DOHH2 (cell line): ENCODE results near the gene HPSE2.

ENCODE experiments used
- H3F3A ChIP-seq: fragments of 200-600 bp; sonication (generic), shearing (Covaris generic); 2 replicates; pipeline ENCODE4 v1.6.0; 2016; ENCODE audit warnings: antibody characterized with exemption, mild to moderate bottlenecking; ENCODE audit not compliant: control insufficient read depth, insufficient read depth
- H3K27ac ChIP-seq: fragments of 200-600 bp; sonication (generic); 2 replicates; pipeline ENCODE4 v1.5.1; 2014; ENCODE audit warnings: low read depth, mild to moderate bottlenecking, low read length, moderate library complexity
- H3K27me3 ChIP-seq: fragments of 200-600 bp; sonication (generic); 2 replicates; pipeline ENCODE4 v1.6.1; 2014; ENCODE audit warnings: mild to moderate bottlenecking, low read length, mixed read lengths; ENCODE audit not compliant: control insufficient read depth
- H3K36me3 ChIP-seq: fragments of 200-600 bp; sonication (generic); 2 replicates; pipeline ENCODE4 v1.6.1; 2014; ENCODE audit warnings: mild to moderate bottlenecking, low read length, moderate library complexity, mixed read lengths; ENCODE audit not compliant: control insufficient read depth
- H3K4me1 ChIP-seq: fragments of 200-600 bp; sonication (generic); 2 replicates; pipeline ENCODE4 v1.6.1; 2014; ENCODE audit warnings: mild to moderate bottlenecking, low read length, mixed read lengths; ENCODE audit not compliant: control insufficient read depth
- H3K4me2 ChIP-seq: fragments of 200-600 bp; sonication (generic); 2 replicates; pipeline ENCODE4 v1.6.0; 2014; ENCODE audit warnings: mild to moderate bottlenecking, low read length, moderate library complexity
- H3K4me3 ChIP-seq: fragments of 200-600 bp; sonication (generic); 2 replicates; pipeline ENCODE4 v1.5.1; 2014; ENCODE audit warnings: mild to moderate bottlenecking, low read length, mixed read lengths
- H3K79me2 ChIP-seq: fragments of 200-600 bp; sonication (generic); 2 replicates; pipeline ENCODE4 v1.6.1; 2014; ENCODE audit warnings: mild to moderate bottlenecking, low read length, mixed read lengths; ENCODE audit not compliant: control insufficient read depth
- H3K9me2 ChIP-seq: fragments of 200-600 bp; sonication (generic); replicated peaks from 2 replicates; pipeline ENCODE4 v1.6.1; 2014; ENCODE audit warnings: mild to moderate bottlenecking, low read length, mixed read lengths; ENCODE audit not compliant: control insufficient read depth
- H3K9me3 ChIP-seq: fragments of 200-600 bp; sonication (generic); 2 replicates; pipeline ENCODE4 v1.6.1; 2014; ENCODE audit warnings: antibody characterized with exemption, low read length, mixed read lengths; ENCODE audit not compliant: control insufficient read depth, insufficient read depth
- H4K20me1 ChIP-seq: fragments of 200-600 bp; sonication (generic); 2 replicates; pipeline ENCODE4 v1.6.0; 2014; ENCODE audit warnings: low read depth, mild to moderate bottlenecking, antibody characterized with exemption, low read length, moderate library complexity; ENCODE audit not compliant: control insufficient read depth, insufficient read depth
- EZH2phosphoT487 ChIP-seq: fragments of 200-600 bp; sonication (generic); IDR thresholded peaks from 2 replicates; pipeline ENCODE4 v1.6.1; 2017; ENCODE audit warnings: borderline replicate concordance, mild to moderate bottlenecking, antibody characterized with exemption, low read length, moderate library complexity, mixed read lengths
- TF ChIP-seq, protein P1 (sequence below): fragments of 200-600 bp; sonication (generic); IDR thresholded peaks from one replicate; pipeline ENCODE4 v1.5.1; 2014; ENCODE audit warnings: antibody characterized with exemption, mild to moderate bottlenecking, low read depth, low read length; ENCODE audit not compliant: poor library complexity, severe bottlenecking

HPSE2 gene

GRCh38 chr10:99236627-99237309 is 1.1 kb upstream of the HPSE2 start:
- Histone ChIP-seq H3K27me3 (peaks cover 37% of the 10 kb centered on the region), H3F3A (no peaks in the 10 kb centered on the region), H3K9me3 (no peaks in the 10 kb centered on the region), H3K4me1 (peaks cover 15% of the 10 kb centered on the region), H3K79me2 (no peaks in the 10 kb centered on the region), H3K9me2 (no peaks in the 10 kb centered on the region), H4K20me1 (no peaks in the 10 kb centered on the region), H3K4me3 (no peak overlapping the region), H3K4me2 (no peak overlapping the region), H3K27ac (no peak overlapping the region), H3K36me3 (no peaks in the 10 kb centered on the region)
- TF ChIP-seq, protein P1, sequence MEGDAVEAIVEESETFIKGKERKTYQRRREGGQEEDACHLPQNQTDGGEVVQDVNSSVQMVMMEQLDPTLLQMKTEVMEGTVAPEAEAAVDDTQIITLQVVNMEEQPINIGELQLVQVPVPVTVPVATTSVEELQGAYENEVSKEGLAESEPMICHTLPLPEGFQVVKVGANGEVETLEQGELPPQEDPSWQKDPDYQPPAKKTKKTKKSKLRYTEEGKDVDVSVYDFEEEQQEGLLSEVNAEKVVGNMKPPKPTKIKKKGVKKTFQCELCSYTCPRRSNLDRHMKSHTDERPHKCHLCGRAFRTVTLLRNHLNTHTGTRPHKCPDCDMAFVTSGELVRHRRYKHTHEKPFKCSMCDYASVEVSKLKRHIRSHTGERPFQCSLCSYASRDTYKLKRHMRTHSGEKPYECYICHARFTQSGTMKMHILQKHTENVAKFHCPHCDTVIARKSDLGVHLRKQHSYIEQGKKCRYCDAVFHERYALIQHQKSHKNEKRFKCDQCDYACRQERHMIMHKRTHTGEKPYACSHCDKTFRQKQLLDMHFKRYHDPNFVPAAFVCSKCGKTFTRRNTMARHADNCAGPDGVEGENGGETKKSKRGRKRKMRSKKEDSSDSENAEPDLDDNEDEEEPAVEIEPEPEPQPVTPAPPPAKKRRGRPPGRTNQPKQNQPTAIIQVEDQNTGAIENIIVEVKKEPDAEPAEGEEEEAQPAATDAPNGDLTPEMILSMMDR, result no peak
- no peak for TF ChIP-seq EZH2phosphoT487

DNA sequence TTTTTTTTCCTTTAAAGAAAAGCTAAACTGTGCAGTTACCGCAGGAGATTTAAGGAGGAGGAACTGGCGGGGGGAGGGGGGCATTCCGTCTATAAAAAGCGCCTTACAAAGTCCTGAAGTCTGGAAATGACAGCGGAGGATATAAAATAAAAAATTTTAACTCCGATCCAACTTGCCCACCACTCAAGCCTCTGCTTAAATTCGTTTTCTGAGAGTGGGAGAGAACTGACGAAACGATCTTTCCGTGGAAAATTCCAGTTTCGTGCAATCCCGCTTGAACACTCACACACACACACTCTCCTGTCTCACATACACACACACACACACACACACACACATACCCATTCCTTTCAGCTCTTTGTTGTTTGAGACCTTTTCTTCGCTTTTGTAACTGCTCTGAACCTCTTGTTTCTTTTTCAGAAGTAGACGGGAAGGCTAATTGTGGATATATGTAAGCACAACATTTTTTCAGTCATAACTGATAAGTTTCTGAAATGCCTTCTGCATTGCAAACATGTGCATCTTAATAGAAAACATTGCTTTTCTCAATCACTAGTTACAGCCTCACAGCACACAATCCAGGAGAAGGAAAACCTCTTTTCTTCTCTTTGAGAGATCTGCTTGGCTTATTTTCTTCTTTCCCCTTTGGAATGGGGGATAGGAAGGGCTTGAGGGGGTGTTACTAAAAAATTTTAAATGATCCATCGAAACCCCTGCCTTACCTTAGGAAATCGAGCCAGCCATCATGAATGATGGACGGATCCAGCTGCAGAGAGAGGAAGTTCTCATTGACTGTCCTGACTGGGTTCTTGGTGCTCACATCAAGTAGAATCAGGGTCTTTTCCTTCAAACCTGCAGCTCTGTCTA is 628 bp downstream of the HPSE2 start:
- H3K4me3 ChIP-seq, result no peak overlapping the region
- peaks cover 15% of the 10 kb centered on the region for H3K4me1 ChIP-seq
- no peaks in the 10 kb centered on the region for H3K79me2 ChIP-seq
- no peaks in the 10 kb centered on the region for H3K36me3 ChIP-seq
- H3K27ac ChIP-seq, result no peak overlapping the region
- no peak for TF ChIP-seq EZH2phosphoT487
- TF ChIP-seq, protein P1, result no peak
- no peaks in the 10 kb centered on the region for H3K9me2 ChIP-seq
- H3K4me2 ChIP-seq, result no peak overlapping the region; the same call in 1 of the 2 replicates
- no peaks in the 10 kb centered on the region for H3F3A ChIP-seq
- H4K20me1 ChIP-seq, result no peaks in the 10 kb centered on the region
- no peaks in the 10 kb centered on the region for H3K9me3 ChIP-seq
- peaks cover 53% of the 10 kb centered on the region for H3K27me3 ChIP-seq

- H3K4me1 ChIP-seq, result peaks cover 15% of the 10 kb centered on the region
- peaks cover 59% of the 10 kb centered on the region for H3K27me3 ChIP-seq
- no peaks in the 10 kb centered on the region for H3K9me3 ChIP-seq
- H3K4me3 ChIP-seq, result peak overlapping the region; percentile 36; the same call in 1 of the 2 replicates
- no peaks in the 10 kb centered on the region for H3K79me2 ChIP-seq
- TF ChIP-seq, protein P1, result no peak
- TF ChIP-seq EZH2phosphoT487, result no peak
- H3F3A ChIP-seq, result no peaks in the 10 kb centered on the region
- H3K9me2 ChIP-seq, result no peaks in the 10 kb centered on the region
- no peak overlapping the region for H3K27ac ChIP-seq
- H4K20me1 ChIP-seq, result no peaks in the 10 kb centered on the region
- H3K4me2 ChIP-seq, result peak overlapping the region; percentile 56
- H3K36me3 ChIP-seq, result no peaks in the 10 kb centered on the region
Measured at GRCh38 chr10:99234041-99234790, 1.4 kb downstream of the HPSE2 start.
